ENCODE data around the gene KCNMA1. TPM values are rescaled to one million over a fixed set of nuclear protein-coding genes. Genes with fewer than 3 reads are reported as not detected.

The KCNMA1 gene
- total RNA-seq, 3 donors from 2014 or later, result 0.10 to 0.60 (median 0.18) TPM

GRCh38 chr10:77633376-77633775 lies 4.2 kb downstream of the KCNMA1 start:
- H3K9me3 Mint-ChIP-seq, result no peaks in the 10 kb centered on the region
- H3K4me3 Mint-ChIP-seq, result no peak overlapping the region
- peaks cover 31% of the 10 kb centered on the region for H3K27me3 Mint-ChIP-seq (ENCODE audit: low read depth)
- no peaks in the 10 kb centered on the region for H3K36me3 Mint-ChIP-seq (ENCODE audit: insufficient read depth)
- DNase-seq (no peak), ATAC-seq (no peak)
- H3K4me1 Mint-ChIP-seq (ENCODE audit: low read depth), result peaks cover 3% of the 10 kb centered on the region

- ATAC-seq, result no peak
- no peak for DNase-seq
- Mint-ChIP-seq H3K4me1 (ENCODE audit: low read depth) (no peaks in the 10 kb centered on the region), H3K27me3 (ENCODE audit: low read depth) (peaks cover 20% of the 10 kb centered on the region), H3K36me3 (ENCODE audit: insufficient read depth) (no peaks in the 10 kb centered on the region), H3K4me3 (no peak overlapping the region), H3K9me3 (no peaks in the 10 kb centered on the region)
These were observed 6.4 kb downstream of the KCNMA1 start for GRCh38 chr10:77631241-77631640.

DNA sequence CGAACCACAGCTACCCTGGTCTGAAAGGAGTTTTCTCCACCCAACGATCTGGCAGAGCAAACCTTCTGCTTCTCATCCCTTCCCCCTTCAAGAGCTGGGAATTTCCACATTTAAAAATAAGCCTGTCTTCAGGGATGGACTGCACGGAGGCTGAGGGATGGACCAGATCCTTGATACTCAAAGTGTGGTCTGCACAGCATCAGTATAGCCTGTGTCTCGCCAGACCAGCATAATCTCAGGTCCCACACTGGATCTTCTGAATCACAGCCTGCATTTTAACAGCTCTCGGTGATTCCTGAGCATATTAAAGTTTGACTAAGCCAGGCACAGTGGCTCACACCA lies 7.1 kb downstream of the KCNMA1 start:
- Mint-ChIP-seq H3K4me3 (no peak overlapping the region), H3K9me3 (no peaks in the 10 kb centered on the region), H3K4me1 (ENCODE audit: low read depth) (no peaks in the 10 kb centered on the region), H3K27me3 (ENCODE audit: low read depth) (peaks cover 14% of the 10 kb centered on the region), H3K36me3 (ENCODE audit: insufficient read depth) (no peaks in the 10 kb centered on the region)
- ATAC-seq (no peak), DNase-seq (no peak)

DNA sequence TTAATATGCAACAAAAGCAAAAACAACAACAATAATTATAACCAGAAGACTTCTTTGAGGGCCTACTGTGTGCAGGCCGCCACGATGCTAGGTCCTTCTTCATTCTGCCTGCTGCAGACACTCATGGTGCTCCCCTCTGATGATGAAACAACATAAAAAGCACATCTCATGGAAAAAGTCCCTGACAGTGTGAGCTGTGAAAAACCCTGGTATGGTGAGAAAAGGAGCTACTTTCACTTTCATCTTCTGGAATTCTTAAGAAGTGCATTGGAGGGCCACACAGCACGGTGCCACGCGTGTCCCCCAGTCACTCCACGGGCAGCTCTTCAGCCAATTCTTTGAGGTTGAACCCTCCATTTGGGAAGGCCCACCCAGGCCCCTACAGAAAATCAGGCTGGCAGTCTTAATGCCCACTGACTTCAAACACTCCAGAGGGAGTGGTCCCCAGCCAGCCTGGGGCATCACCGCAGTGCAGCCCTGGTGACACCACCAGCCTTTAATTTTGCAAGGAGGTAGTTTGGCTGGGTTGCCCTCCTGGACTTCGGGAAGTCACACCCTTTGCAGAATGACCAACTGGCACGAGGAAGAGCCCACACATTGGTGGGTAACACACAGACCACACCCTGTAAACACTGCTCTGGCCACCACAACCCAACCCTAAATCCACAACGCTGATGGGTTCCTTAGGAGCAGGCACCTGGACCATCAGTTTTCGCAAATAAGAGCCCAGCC lies 7.7 kb downstream of the KCNMA1 start:
- Mint-ChIP-seq H3K27me3 (ENCODE audit: low read depth) (peaks cover 9% of the 10 kb centered on the region), H3K4me3 (no peak overlapping the region), H3K9me3 (no peaks in the 10 kb centered on the region), H3K36me3 (ENCODE audit: insufficient read depth) (no peaks in the 10 kb centered on the region), H3K4me1 (ENCODE audit: low read depth) (no peaks in the 10 kb centered on the region)
- ATAC-seq (no peak), DNase-seq (no peak)

- no peaks in the 10 kb centered on the region for H3K9me3 Mint-ChIP-seq
- no peaks in the 10 kb centered on the region for H3K4me1 Mint-ChIP-seq (ENCODE audit: low read depth)
- peaks cover 6% of the 10 kb centered on the region for H3K27me3 Mint-ChIP-seq (ENCODE audit: low read depth)
- H3K4me3 Mint-ChIP-seq, result no peak overlapping the region
- no peak for DNase-seq
- H3K36me3 Mint-ChIP-seq (ENCODE audit: insufficient read depth), result no peaks in the 10 kb centered on the region
- no peak for ATAC-seq
These were observed 8.5 kb downstream of the KCNMA1 start for GRCh38 chr10:77628906-77629730.

DNA sequence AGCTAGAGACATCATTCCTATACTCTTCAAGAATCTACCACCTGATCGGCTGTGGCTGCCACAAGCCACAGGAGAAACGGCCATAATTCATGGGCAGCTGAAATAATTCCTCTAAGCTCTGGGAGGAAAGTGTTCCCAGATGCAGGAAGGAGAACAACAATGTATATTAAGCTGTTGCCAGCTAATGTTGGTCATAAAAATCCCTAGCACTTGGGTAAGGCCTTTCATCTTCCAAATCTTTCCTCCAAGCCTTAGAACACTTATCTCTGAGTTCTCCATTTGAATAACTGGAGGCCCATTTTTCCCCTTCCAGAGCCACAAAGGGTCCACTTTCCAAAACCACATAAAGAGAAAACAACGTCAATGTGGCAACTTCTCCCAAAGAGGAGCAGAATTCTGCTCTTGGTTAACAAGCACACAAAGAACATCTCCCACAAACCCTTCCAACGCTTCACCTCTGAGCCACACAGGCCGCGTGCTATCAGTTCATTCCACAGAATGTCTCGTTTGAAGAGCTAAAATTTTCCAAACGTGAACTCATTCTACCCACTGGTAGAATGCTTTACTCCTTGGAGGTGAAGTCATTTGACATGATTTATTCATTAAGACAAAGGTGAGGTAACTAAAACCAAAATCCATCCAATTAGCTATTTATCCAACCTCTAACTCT lies 11.2 kb downstream of the KCNMA1 start:
- Mint-ChIP-seq H3K4me1 (ENCODE audit: low read depth) (no peaks in the 10 kb centered on the region), H3K27me3 (ENCODE audit: low read depth) (no peaks in the 10 kb centered on the region), H3K36me3 (ENCODE audit: insufficient read depth) (no peaks in the 10 kb centered on the region), H3K4me3 (no peak overlapping the region), H3K9me3 (no peaks in the 10 kb centered on the region)
- no peak for DNase-seq
- ATAC-seq, result no peak

- Mint-ChIP-seq H3K36me3 (ENCODE audit: insufficient read depth) (no peaks in the 10 kb centered on the region), H3K9me3 (no peaks in the 10 kb centered on the region), H3K4me1 (ENCODE audit: low read depth) (no peaks in the 10 kb centered on the region), H3K4me3 (no peak overlapping the region), H3K27me3 (ENCODE audit: low read depth) (no peaks in the 10 kb centered on the region)
- DNase-seq (no peak), ATAC-seq (no peak)
These were observed 12.2 kb downstream of the KCNMA1 start for GRCh38 chr10:77625379-77625778.

- ATAC-seq (no peak), DNase-seq (no peak)
- no peaks in the 10 kb centered on the region for H3K9me3 Mint-ChIP-seq
- H3K4me1 Mint-ChIP-seq (ENCODE audit: low read depth), result no peaks in the 10 kb centered on the region
- no peaks in the 10 kb centered on the region for H3K36me3 Mint-ChIP-seq (ENCODE audit: insufficient read depth)
- no peak overlapping the region for H3K4me3 Mint-ChIP-seq
- no peaks in the 10 kb centered on the region for H3K27me3 Mint-ChIP-seq (ENCODE audit: low read depth)
These were observed 14.7 kb downstream of the KCNMA1 start for GRCh38 chr10:77622889-77623291.

- H3K27me3 Mint-ChIP-seq (ENCODE audit: low read depth), result no peaks in the 10 kb centered on the region
- ATAC-seq (no peak), DNase-seq (no peak)
- no peaks in the 10 kb centered on the region for H3K4me1 Mint-ChIP-seq (ENCODE audit: low read depth)
- H3K36me3 Mint-ChIP-seq (ENCODE audit: insufficient read depth), result no peaks in the 10 kb centered on the region
- H3K4me3 Mint-ChIP-seq, result no peak overlapping the region
- no peaks in the 10 kb centered on the region for H3K9me3 Mint-ChIP-seq
These were observed 16.9 kb downstream of the KCNMA1 start for GRCh38 chr10:77620731-77621130.

GRCh38 chr10:77619964-77620703 lies 17.5 kb downstream of the KCNMA1 start:
- no peaks in the 10 kb centered on the region for H3K9me3 Mint-ChIP-seq
- no peaks in the 10 kb centered on the region for H3K36me3 Mint-ChIP-seq (ENCODE audit: insufficient read depth)
- no peak overlapping the region for H3K4me3 Mint-ChIP-seq
- DNase-seq (no peak), ATAC-seq (no peak)
- H3K4me1 Mint-ChIP-seq (ENCODE audit: low read depth), result no peaks in the 10 kb centered on the region
- H3K27me3 Mint-ChIP-seq (ENCODE audit: low read depth), result no peaks in the 10 kb centered on the region

- DNase-seq, result no peak
- H3K4me3 Mint-ChIP-seq, result no peak overlapping the region
- H3K4me1 Mint-ChIP-seq (ENCODE audit: low read depth), result no peaks in the 10 kb centered on the region
- no peaks in the 10 kb centered on the region for H3K36me3 Mint-ChIP-seq (ENCODE audit: insufficient read depth)
- no peak for ATAC-seq
- H3K27me3 Mint-ChIP-seq (ENCODE audit: low read depth), result no peaks in the 10 kb centered on the region
- H3K9me3 Mint-ChIP-seq, result no peaks in the 10 kb centered on the region
These were observed 19.5 kb downstream of the KCNMA1 start for GRCh38 chr10:77618117-77618516.

DNA sequence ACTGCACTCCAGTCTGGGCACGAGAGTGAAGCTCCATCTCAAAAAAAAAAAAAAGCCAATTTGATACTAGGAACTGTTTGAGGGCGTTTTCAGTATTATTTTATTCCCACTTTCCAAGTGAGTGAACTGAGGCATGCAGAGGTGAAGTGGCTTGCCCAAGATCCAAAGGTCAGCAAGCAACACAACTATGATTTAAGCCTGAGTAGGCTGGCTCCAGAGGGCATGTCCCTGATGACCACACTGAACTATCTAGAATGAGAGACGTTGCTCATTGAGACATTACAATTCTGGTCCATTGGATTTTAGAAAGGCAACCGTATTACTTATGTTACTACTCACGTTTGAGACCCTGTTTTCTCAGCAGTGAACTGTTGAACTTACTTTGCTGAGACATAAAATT lies 20.8 kb downstream of the KCNMA1 start:
- Mint-ChIP-seq H3K4me3 (no peak overlapping the region), H3K36me3 (ENCODE audit: insufficient read depth) (no peaks in the 10 kb centered on the region), H3K9me3 (no peaks in the 10 kb centered on the region), H3K27me3 (ENCODE audit: low read depth) (no peaks in the 10 kb centered on the region), H3K4me1 (ENCODE audit: low read depth) (no peaks in the 10 kb centered on the region)
- DNase-seq (no peak), ATAC-seq (no peak)

- DNase-seq, result no peak
- H3K27me3 Mint-ChIP-seq (ENCODE audit: low read depth), result peaks cover 2% of the 10 kb centered on the region
- no peaks in the 10 kb centered on the region for H3K36me3 Mint-ChIP-seq (ENCODE audit: insufficient read depth)
- no peaks in the 10 kb centered on the region for H3K4me1 Mint-ChIP-seq (ENCODE audit: low read depth)
- ATAC-seq, result no peak
- no peak overlapping the region for H3K4me3 Mint-ChIP-seq
- H3K9me3 Mint-ChIP-seq, result no peaks in the 10 kb centered on the region
These were observed 22.6 kb downstream of the KCNMA1 start for GRCh38 chr10:77614778-77615625.
